SH-SY5Y (cell line): Measurements from ENCODE around the gene CCL4.

Experiments used
- GATA2 ChIP-seq: IDR thresholded peaks from 2 replicates; pipeline ENCODE4 v1.6.1; 2011; ENCODE audit warnings: mild to moderate bottlenecking, low read depth, low read length
- GATA3 ChIP-seq: IDR thresholded peaks from 2 replicates; pipeline ENCODE4 v1.6.1; 2011; ENCODE audit warnings: low read depth, mild to moderate bottlenecking, low read length, moderate library complexity

DNA sequence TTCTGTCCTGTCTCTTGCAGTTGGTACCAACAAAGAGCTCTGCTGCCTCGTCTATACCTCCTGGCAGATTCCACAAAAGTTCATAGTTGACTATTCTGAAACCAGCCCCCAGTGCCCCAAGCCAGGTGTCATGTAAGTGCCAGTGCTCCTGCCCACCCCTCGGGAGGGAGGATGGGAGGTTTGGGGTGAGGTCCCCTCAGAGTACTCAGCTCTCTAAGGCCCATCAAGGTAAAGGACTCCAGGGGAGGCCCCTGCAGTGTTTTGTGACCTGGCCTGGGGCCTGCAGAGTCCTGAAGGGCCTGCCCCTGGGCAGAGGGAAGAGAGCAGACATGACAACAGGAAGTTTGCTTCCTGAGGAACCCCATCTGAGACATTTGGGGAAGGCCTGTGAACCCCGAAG is 33.2 kb upstream of the CCL4 start:
- TF ChIP-seq GATA2, result no peak
- TF ChIP-seq GATA3, result no peak
